SH-SY5Y (cell line): ENCODE data around the gene ALAD.

Experiments used
- GATA2 ChIP-seq: IDR thresholded peaks from 2 replicates; pipeline ENCODE4 v1.6.1; 2011; ENCODE audit warnings: mild to moderate bottlenecking, low read depth, low read length
- GATA3 ChIP-seq: IDR thresholded peaks from 2 replicates; pipeline ENCODE4 v1.6.1; 2011; ENCODE audit warnings: low read depth, mild to moderate bottlenecking, low read length, moderate library complexity

DNA sequence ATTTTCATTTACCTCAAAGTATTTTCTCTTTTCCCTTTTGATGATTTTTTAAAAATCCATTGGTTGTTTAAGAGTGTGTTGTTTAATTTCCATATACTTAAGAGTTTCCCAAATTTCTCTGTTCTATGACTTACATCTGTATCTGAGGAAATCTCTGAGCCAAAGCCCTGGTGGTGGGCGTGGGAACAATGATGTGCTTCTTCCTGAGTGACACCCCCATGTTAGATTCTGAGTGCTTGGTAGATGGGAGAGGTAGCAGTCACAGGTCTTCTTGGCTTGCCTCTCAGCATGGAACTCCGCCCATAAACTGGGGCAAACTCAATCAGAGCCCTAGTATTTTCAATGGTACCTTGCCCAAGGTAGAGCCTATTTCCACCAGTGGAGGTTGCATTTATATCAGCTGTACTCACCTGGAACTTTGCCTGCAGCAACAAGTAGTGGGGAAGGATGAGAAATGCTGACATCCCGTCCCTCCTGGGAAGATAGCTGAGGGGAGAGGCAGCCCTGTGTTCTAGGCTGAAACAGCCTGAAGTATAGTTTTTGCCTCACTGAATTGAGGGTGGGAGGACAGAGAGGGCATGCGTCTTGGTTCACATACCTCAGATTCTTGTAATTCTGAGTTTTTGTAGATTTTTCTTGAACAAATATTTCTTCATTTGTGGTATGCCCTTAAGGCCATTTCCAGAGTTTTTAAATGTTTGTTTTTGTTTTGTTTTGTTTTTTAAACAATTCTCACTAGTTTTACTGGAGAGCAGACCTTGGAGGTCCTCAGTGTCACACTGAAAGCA is 35.8 kb upstream of the ALAD start:
- no peak for TF ChIP-seq GATA3
- TF ChIP-seq GATA2, result no peak
